Measurements from ENCODE around the gene LIMCH1. TPM values are rescaled to one million over a fixed set of nuclear protein-coding genes. Genes with fewer than 3 reads are reported as not detected.

Gene LIMCH1
- total RNA-seq, 1 experiment from 2014 or later = 10.4 TPM

GRCh38 chr4:41571422-41571821 lies 33.5 kb downstream of the LIMCH1 start:
- RAD21 ChIA-PET (ENCODE audit: low non-redundant PET in 1 of 2, low total read pairs in 2 of 2, uncharacterized antibody in 2 of 2, unreplicated experiment in 2 of 2) = no interaction called here
- Histone ChIP-seq H3K36me3 (ENCODE audit: control insufficient read depth in 1 of 2, insufficient read depth in 2 of 2, low read length in 2 of 2) (no peaks in the 10 kb centered on the region), H3K27me3 (ENCODE audit: insufficient read depth, low read length) (no peaks in the 10 kb centered on the region), H3K79me2 (ENCODE audit: insufficient read depth, low read length) (no peaks in the 10 kb centered on the region), H4K20me1 (ENCODE audit: insufficient read depth) (no peaks in the 10 kb centered on the region), H3K4me3 (replicated peaks in 1 of 2; ENCODE audit: low read depth in 1 of 2, low read length in 2 of 2) (no peak overlapping the region), H3K9me2 (ENCODE audit: insufficient read depth) (no peaks in the 10 kb centered on the region), H2AFZ (ENCODE audit: low read depth, low read length, poor library complexity, severe bottlenecking) (no peak overlapping the region), H3K4me2 (ENCODE audit: low read length) (no peak overlapping the region), H3K27ac (ENCODE audit: low read depth, low read length) (no peak overlapping the region), H3K9me3 (ENCODE audit: control insufficient read depth in 1 of 2, insufficient read depth in 1 of 2, low read depth in 1 of 2, low read length in 2 of 2) (no peaks in the 10 kb centered on the region), H3K4me1 (ENCODE audit: control insufficient read depth in 1 of 2, insufficient read depth in 2 of 2, low read length in 2 of 2) (no peaks in the 10 kb centered on the region), H3K9ac (ENCODE audit: low read length) (no peak overlapping the region)
- no TSS peak for BruUV-seq (replicated peaks)
- ATAC-seq = no peak
- POLR2A ChIA-PET = no interaction called here
- CTCF ChIA-PET = no interaction called here
- no peak for DNase-seq (ENCODE audit: low read depth, low spot score)
- TF ChIP-seq TCF7L2 (IDR thresholded peaks at IDR 0.05; ENCODE audit: borderline replicate concordance, extremely low read depth, insufficient read depth, insufficient read length) = no peak
- TF ChIP-seq REST (IDR thresholded peaks at IDR 0.05; ENCODE audit: low read depth) = no peak
- TF ChIP-seq YY1 (IDR thresholded peaks at IDR 0.05; ENCODE audit: extremely low read depth, insufficient replicate concordance, low read depth, low read length) = no peak
- TF ChIP-seq SRF (IDR thresholded peaks at IDR 0.05; ENCODE audit: low read depth) = no peak
- no peak for TF ChIP-seq JUND (IDR thresholded peaks at IDR 0.05)
- no peak for TF ChIP-seq CTCF (IDR thresholded peaks at IDR 0.05 in 2 of 3, conservative IDR thresholded peaks at IDR 0.05 in 1 of 3; ENCODE audit: borderline replicate concordance in 1 of 3, insufficient read depth in 1 of 3, low read depth in 2 of 3, low read length in 2 of 3)
- no peak for TF ChIP-seq ZBTB33 (IDR thresholded peaks at IDR 0.05; ENCODE audit: extremely low read depth, insufficient replicate concordance, low read length)
- no peak for TF ChIP-seq SIN3A (IDR thresholded peaks at IDR 0.05; ENCODE audit: low read depth)
- TF ChIP-seq MAX (IDR thresholded peaks at IDR 0.05) = no peak
- TF ChIP-seq CBX3 (IDR thresholded peaks at IDR 0.05; ENCODE audit: low read depth) = no peak
- TF ChIP-seq ATF3 (IDR thresholded peaks at IDR 0.05) = no peak
- TF ChIP-seq ZNF274 (IDR thresholded peaks at IDR 0.05; ENCODE audit: low read depth, low read length) = no peak
- TF ChIP-seq RAD21 (IDR thresholded peaks at IDR 0.05; ENCODE audit: low read depth) = no peak
- no peak for TF ChIP-seq SP1 (IDR thresholded peaks at IDR 0.05; ENCODE audit: low read depth)
- TF ChIP-seq FOSL1 (IDR thresholded peaks at IDR 0.05; ENCODE audit: low read depth) = no peak
- TF ChIP-seq ZFX (IDR thresholded peaks at IDR 0.05) = no peak
- no peak for TF ChIP-seq EZH2 (IDR thresholded peaks at IDR 0.05)
- intact Hi-C loops (cut with micrococcal nuclease) = no loop called here
